NCI-H446 (cell line): ENCODE results near the gene GUCA2B.

Experiments
- DNase-seq, 2 experiments: peaks; one replicate each; lab custom pipeline; 2025; lab: John Stamatoyannopoulos, UW

Gene GUCA2B

DNA sequence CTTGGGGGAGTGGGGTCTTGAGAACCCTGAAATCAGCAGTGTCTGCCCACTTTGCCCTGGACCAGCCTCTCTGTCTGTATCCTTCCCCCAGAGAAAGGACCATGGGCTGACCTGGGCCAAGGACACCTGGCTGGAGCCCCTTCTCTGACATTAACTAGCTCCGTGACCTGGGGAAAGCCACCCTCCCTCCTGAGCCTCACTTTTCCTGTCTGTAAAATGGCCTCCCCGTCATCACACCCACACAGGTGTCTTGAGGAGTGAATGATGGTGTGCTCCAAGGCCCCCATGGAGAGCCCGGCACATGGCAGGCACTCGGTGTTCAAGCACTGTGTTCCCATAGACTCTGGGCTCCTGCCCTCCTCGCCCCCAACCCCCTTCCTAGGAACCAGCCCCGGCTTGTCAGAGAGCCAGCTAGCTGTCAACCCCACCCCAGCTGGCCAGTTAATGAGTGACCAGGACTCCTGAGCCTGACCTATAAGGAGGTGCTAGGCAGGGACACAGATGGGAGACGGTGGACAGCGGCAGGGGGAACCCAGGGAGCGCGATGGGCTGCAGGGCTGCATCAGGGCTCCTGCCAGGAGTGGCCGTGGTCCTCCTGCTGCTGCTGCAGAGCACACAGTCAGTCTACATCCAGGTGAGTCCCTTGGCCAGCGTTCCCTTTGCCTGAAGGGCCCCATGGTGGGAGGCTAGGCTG lies at the start of gene GUCA2B:
GUCA2B (plus strand) TSS at position 504 of the 694 bp plus-strand sequence; CDS start at position 545, 41 bp downstream.
- DNase-seq: no peak

DNA sequence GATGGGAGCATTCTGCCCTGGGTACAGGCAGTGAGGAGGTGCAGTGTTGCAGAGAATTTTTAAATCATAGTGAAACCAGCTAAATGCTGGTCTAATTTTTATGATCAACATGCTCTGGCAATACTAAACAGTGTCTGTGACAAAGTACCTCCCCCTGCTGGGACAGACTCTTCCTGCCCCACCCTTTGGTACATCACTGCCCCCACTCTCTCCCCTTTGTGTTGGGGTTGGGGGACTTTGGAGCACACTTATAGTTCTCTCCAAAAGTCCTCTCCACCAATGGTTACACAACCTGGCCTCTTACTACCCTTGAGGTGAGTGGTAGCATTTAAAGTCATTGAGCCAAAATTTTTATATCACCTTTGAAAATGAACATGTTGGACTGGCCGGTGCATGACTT lies 48.2 kb upstream of the GUCA2B start:
- no peak for DNase-seq

DNA sequence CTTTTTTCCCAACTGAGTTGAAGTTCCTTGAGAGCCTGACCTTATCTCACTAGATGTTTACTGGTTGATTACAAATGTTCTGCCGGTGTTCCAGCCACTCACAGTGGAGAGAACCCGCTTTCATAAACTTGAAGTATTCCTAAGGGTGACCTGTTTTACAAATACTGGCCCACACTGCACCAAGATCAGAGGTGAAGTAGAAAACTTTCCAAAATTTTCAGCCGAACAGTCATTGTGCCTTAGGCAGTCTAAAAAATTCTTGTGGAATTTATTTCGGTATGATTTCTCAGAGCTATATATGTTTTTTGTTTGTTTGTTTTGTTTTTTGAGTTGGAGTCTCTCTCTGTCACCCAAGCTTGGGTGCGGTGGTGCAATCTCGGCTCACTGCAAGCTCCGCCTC lies 44.9 kb upstream of the GUCA2B start:
- no peak for DNase-seq

DNA sequence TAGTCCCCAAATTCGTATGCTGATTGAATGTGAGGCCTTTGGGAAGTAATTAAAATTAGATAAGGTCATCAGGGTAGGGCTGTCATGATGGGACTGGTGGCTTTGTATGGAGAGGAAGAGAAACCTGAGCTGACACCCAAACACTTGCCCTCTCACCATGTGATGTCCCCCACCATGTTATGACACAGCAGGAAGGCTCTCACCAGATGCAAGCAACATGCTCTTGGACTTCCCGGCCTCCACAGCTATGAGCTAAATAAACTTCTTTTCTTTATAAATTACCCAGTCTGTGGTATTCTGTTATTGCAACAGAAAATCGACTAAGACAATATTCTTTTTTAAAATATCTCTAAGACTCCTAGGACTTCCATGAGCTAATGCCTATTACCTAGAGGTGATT lies 43.6 kb upstream of the GUCA2B start:
- DNase-seq: no peak

DNA sequence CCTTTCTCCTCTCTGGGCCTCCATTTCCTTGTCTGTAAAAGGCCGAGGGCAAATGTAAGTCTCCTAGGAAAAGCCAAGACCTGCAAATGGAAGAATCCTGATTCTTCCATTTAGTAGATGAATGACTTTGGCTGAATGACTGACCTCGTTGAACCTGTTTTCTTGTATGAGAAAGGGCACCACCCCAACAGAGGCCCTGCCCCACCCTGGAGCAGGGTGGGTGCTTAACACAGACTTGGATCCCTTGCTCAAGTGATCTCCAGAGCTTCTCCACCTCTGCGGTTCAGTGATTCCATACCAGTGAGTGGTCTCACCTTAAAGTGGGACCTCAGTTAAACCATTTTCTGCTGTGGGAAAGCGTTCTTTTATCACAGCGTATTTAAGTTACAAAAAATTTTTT lies 39.0 kb upstream of the GUCA2B start:
- no peak for DNase-seq

DNA sequence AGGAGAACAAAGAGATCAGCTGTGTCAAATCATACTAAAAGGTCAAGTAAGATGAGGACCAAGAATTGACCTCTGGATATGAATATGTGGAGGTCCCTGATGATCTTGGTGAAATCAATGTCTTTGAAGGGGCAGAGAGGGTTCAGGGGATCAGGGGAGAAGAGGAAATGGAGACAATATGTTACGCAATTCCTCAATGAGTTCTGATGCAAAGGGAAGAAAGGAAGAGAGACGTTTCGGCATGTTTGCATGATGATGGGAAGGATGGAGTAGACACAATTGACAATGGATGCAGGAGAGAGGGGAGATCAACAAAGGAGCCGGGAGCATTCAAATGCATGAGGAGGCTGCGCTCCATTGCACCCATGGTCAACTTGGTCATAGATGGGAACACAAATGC lies 36.0 kb upstream of the GUCA2B start:
- DNase-seq: no peak

DNA sequence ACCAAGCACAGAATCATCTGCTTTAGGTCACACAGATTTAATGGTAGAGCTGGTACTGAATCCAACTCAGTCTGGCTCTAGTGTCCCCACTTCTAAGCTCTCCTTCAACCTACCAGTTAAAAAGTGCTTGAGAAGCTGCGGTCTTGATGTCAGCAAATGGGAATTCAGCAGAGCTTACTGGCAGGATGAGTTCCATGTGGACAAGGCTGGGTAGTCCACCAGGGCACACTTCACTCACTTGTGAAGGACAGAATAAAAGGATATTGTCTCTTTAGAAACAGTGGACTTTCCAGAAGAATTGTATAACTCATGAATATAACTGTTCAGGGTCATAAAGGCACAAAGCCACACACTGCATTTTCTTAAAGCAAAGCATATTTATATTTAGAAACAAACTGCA lies 35.1 kb upstream of the GUCA2B start:
- no peak for DNase-seq

DNA sequence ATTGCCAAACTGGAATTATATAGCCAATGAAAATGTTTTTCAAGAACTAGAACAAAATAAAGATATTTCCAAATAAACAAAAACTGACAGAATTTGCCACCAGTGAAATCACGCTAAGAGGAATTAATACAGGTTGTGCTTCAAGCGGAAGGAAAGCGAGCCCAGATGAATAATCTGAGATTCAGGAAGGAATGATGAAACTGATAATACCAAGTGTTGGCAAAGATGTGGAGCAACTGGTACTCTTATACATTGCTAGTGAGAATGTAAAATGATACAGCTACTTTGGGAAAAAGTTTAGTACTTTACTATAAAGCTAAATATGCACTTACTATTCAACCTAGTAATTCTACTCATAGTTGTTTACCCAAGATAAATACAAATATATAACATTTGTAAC lies 30.8 kb upstream of the GUCA2B start:
- DNase-seq: no peak

DNA sequence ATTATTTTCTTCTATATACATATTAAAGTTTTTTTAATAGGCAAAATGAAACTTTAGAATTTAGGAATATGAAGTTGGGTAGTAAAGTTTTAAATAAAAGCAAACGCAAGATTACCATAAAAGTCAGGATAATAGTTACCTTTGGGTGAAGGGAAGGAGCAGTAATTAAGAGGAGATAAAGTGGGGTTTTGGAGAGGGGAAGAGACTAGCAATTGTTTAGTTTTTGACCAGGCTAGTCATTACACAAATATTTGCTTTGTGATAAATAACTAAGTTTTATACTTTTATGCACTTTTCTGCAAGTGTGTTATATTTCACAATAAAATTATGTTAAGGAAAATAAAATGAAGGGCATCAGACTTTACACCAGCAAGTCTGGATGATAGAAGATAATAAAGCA lies 27.7 kb upstream of the GUCA2B start:
- no peak for DNase-seq

DNA sequence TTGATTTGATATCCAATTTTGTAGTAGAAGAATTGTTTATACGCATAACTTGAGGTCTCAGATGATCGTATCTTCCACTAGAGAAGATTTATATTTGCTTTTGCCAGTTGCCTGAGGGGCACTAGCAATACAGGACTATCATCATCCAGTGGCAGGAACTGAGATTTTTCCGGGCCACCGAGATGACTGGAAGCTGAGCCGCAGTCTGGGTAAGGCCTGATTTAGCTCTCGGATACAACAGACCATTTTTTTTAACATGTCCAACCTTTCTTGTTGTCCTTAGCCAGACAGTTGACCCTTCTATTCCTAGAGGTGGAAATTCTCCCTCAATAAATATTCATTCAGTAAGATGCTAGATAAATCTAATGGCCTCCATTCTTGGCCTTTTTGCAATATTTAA lies 25.4 kb upstream of the GUCA2B start:
- DNase-seq: no peak

DNA sequence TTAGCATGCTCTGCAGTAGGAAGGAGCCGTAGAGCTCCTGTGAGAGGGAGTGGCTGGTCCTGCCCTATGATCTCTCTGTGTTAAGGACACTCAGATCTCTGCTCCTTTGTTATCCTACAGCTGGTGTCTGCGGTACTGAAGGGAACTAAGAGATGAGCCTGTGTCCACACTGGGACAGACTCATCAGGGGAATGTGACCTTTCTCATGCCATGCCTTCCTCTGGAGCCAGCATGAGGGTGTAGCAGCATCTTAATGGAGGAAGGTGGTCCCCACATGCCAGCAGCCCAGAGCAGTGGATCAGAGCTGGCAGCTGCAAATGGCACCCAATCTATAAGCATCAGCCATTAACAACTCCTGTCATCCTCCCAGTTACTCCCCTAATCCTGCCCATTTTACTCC lies 24.7 kb upstream of the GUCA2B start:
- no peak for DNase-seq

DNA sequence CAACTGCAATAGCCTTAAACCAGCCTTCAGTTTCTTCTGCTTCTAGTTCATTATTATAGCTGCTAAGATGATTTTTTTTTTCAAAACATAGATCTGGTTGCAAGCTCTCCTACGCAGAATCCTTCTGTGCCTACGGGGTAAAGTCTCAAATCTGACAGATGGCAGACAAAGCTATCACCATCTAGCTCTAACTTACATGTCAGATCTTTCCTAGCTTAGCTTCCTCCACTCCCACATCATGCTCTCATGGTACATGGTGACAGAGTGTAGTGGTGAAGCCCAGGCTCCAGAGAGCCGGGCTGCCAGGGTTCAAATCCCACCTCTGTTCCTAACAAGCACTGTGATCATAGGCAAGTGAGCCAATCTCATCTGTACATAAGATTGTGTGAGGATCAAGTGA lies 24.2 kb upstream of the GUCA2B start:
- no peak for DNase-seq

DNA sequence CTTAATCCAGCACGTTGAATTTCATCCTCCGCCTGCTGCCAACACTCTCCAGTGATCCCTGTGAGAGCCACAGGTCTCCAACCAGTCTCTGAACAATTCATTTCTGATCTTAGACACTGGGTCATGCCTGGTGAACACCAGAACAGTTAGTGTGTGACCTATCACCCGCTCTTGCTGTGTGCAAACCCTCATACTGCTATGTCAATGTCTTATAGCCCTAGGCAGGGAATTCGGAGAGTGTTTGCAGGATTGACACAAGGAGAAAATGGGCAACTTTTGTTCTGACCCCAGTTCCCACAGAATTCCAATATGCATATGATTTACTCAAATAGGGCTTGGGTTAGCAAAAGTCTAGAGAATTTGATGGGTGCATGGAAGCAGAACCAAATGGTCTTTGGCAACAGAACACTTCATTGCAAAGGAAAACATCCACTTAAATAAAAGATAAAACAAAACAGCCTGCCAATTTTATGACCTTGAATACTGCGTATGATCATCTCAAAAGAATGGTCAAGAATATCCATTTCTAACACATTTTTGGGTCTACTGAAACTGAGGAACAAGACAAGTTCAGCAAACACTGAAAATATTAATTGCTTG lies 23.0 kb upstream of the GUCA2B start:
- DNase-seq: no peak

DNA sequence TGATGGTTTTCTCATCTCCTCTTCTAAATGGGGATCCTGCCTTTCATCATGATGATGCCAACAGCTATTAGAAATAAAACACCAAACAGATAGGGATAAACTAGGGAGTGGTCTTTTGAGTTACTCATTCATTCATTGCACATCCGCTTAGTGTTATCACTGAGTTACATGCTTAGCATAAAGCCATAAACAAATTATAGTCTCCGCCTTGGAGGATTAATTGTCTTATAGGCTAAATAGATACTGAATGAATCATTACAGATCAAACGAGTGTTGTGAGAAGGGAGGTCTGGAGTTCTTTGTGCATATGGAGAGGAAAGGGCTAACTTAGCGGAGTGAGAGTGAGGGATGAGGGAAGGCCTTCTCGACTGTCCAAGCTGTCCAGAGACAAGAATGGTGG lies 19.8 kb upstream of the GUCA2B start:
- DNase-seq: no peak

DNA sequence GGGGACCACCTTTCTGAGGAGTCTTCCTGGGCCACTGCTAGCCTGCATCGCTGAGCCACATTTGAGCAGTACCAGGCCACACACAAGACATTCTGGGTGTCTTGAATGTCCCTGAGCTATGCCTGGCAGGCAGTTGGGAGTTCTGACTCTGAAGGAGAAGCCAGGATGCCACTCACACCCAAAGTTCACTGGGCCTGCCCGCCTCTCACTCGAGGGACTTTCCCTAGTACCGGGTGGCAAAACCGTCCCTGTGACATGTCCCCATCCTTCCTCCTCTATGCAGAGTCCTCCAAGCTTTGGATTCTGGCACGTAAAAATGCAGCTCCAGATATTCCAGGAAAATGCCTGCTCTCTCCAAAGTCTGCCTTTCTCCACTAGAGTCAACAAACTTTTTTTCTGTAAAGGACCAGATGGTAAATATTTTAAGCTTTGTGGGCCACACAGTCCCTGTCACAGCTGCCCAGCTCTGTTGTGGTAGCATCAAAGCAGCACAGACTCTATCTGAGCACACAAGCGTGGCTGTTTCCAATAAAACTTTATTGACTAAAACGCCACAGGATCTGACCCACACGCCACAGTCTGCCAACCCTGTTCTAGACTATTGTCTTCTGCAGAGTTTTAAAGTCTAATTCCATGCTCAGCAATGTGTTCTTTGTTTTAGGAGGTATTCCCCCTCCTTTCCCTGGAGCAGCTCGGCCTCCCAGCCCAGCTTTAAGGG lies 19.2 kb upstream of the GUCA2B start:
- no peak for DNase-seq

DNA sequence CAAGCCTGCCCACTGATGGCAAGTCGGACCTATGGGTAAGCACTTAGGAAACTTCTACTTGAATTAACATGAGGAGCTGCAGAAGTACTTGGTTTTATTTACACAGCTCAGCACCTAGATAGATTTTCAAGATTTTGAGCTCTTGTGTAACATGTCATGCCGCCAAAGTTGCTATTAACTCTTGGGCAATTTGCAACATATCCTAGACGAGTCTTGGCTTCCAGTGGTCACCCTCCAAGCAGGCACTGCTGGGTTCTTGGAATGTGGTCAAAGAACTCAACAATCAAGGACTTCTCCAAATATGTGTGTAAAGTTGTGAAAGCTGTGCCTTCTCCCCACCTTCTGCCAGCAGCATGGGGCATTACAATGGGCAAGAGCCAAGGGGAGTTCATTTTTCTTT lies 17.8 kb upstream of the GUCA2B start:
- DNase-seq: no peak

DNA sequence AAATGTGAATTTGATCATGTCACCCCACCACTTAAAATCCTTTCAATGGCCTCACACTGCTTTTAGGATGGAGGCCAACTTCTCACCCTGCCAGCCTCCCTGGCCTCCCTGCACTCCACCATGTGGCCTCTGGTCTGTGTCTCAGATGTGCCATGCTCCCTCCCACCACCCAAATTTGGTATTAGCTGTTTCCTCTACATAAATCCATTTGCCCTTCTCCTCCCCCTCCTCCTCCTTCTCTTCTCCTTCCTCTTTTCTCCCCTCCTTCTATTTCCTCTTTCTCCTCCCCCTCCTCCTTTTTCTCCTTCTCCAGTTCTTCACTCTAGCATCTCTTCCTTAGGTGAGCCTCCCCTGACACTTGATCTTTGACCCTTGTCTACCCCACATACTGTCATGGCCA lies 16.7 kb upstream of the GUCA2B start:
- no peak for DNase-seq

DNA sequence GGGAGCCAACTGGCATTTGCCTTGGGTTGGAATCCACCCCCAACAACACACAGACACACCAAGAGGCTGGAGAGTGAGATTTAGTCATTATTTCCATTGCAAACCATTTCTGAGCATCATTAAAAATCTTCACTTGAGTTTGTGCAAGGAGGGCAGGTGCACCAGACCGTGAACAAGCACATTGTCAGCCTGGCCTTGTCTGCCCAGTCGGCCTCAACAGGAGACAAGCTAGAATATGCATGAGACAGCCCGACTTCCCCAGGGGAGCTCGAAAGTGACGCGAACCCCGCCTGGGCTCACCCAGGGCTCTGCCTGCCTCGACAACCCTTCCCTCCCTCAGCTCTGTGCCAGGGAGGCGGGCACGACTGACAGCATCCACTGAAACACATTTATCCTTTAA lies 15.4 kb upstream of the GUCA2B start:
- no peak for DNase-seq

DNA sequence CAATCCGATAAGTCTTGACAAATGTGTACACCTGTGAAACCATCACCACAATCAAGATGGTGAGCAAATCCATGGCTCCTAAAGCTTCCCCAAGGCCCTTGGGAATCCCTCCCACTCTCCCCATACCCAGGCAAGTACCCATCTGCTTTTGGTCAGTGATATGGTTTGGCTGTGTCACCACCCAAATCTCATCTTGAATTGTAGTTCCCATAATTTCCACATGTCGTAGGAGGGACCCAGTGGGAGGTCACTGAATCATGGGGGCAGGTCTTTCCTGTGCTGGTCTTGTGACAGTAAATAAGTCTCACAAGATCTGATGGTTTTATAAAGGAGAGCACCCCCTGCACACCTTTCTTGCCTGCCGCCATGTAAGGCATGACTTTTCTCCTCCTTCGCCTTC lies 14.6 kb upstream of the GUCA2B start:
- no peak for DNase-seq

DNA sequence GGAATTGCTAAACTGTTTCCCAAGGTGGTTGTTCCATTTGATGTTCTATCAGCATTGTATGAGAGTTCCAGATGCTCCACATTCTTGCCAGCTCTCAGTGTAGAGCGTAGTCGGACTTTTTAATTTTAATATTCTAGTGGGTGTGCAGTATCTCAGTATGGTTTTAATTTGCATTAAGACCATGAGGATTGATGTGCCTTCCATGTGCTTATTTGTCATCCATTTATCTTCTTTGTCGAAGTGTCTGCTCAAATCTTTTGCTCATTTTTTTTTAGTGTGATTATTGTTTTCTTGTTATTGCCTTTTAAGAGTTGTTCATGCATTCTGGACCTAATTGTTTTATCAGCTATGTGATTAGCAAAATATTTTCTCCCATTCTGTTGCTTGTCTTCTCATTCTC lies 13.8 kb upstream of the GUCA2B start:
- DNase-seq: no peak

DNA sequence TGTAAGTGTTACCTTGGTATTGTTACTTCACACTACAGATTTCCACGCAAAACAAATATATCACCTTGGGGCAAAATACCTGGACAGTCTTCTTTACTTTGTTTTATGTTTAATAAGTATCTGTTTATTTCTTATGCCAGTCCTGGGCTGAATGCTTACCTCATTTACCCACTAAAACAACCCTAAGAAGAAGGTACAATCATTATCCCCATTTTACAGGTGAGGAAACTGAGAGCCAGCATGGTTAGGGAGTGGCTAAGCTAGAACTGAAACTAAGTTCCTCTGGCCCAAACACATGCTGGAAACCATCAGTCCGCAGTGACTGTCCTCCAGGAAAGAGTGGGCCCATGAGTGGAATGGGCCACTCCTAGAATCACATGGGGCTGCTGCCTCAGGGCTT lies 13.0 kb upstream of the GUCA2B start:
- no peak for DNase-seq

DNA sequence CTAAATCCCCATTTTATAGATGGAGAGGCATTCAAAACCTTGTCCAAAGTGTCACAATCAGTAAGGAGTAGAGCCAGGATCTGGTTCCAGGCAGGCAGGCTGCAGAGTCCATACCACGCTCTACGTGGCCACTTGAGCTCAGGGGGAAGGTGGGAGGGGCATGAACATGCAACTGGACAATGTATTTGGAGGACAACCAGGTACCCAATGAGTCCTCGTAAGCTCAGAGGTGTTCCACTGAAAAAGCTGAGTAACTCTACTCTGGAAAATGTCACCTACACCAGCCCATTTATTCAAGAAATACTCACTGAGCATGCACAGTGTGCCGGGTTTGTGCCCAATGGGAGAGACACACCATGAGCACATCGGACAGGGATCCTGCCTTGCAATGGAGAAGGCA lies 11.2 kb upstream of the GUCA2B start:
- no peak for DNase-seq

DNA sequence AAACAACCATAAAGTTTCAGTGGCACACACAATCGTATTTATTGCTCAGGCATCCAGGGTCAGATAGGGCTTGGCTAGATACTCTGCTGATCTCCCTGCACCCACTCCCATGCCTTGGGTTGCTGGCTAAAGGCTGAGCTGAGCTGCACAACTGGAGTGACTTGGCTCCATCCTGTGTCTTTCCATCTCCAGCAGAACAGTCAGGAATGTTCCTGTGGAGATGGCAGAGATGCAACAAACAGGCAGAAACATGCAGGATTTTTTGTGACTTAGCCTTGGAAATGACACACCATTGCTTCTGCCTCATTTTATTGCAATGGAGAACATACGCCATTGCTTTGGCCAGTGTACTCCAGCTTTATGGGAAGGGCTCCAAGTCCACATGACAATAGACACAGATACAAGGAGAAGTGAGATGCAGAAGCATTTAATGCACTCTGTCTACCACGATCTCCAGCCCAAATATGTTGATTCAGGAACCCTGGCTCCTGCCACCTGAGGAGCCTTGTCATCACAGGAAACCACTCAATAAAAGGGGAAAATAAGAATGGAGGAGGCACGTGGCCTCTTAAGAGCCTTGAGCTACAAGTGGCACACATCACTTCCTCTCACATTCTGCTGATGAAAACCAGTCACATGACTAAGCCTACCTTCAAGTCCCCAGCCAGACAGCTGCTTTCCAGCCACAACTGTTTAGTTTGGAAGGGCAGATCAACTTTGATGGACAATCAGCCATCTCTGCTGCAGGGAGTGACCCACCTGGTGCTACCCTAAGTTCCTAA lies 10.1 kb upstream of the GUCA2B start:
- no peak for DNase-seq
